ENCODE results near the gene ASTN2.

ASTN2 gene

DNA sequence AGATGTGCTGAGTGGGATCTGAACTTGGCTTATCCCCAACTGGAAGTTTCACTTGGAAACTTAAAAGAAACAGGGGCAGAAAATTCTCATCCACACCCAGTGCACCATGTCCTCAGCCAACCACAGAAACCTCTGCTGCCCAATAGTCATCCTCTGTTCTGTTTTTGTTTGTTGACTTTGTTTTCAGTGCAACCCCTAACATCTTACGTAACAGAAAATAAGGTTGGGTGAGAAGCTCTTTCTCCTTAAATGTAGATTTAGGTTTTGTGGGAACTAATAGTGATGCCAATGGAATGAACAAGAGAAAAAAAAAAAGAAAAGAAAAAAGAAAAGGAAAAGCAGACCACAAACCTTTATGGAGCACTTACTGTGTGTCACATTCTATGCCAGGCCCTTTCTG lies 998.4 kb downstream of the ASTN2 start:
- Histone ChIP-seq H3K36me3 (replicated peaks in 1 of 2; ENCODE audit: control insufficient read depth in 2 of 2, insufficient read depth in 2 of 2, low read length in 2 of 2) (peaks cover 0 to 3% of the 10 kb centered on the region in 2 donors), H2BK15ac (ENCODE audit: low read length) (no peak overlapping the region), H2BK5ac (ENCODE audit: low read length) (no peak overlapping the region), H3K27ac (replicated peaks; ENCODE audit: low read length) (no peak overlapping the region), H3K18ac (ENCODE audit: low read length) (no peak overlapping the region), H3K23ac (ENCODE audit: low read depth, low read length, poor library complexity) (no peak overlapping the region), H3K27me3 (ENCODE audit: control insufficient read depth in 3 of 3, insufficient read depth in 3 of 3, low read depth in 1 of 3, low read length in 3 of 3) (no peaks in the 10 kb centered on the region), H2BK120ac (ENCODE audit: low read depth, low read length) (no peak overlapping the region), H3K9ac (ENCODE audit: low read depth, low read length, poor library complexity) (no peak overlapping the region), H3K4ac (ENCODE audit: low read length) (no peak overlapping the region), H4K8ac (ENCODE audit: low read depth, low read length) (no peak overlapping the region), H3K4me3 (ENCODE audit: low read length in 2 of 2) (no peak overlapping the region), H3K9me3 (replicated peaks in 1 of 2; ENCODE audit: control insufficient read depth in 2 of 2, insufficient read depth in 1 of 2, low read depth in 1 of 2, low read length in 2 of 2) (no peaks in the 10 kb centered on the region), H3K4me2 (ENCODE audit: insufficient read depth, low read length, poor library complexity, severe bottlenecking) (no peak overlapping the region), H3K14ac (ENCODE audit: low read length) (no peak overlapping the region), H3K4me1 (ENCODE audit: control insufficient read depth in 2 of 2, insufficient read depth in 1 of 2, low read depth in 1 of 2, low read length in 2 of 2) (peaks cover 1 to 3% of the 10 kb centered on the region in 2 donors), H3K79me1 (ENCODE audit: low read depth, low read length) (no peaks in the 10 kb centered on the region), H2AFZ (ENCODE audit: low read length) (no peak overlapping the region), H2BK12ac (ENCODE audit: low read length) (no peak overlapping the region), H2AK5ac (ENCODE audit: low read depth, low read length) (no peak overlapping the region), H4K91ac (ENCODE audit: low read depth, low read length, poor library complexity) (no peak overlapping the region)
- no CpG with 5 or more reads among the region's 1 CpG for WGBS, 2 donors (ENCODE audit: extremely low coverage in 2 of 2, insufficient read length in 2 of 2, insufficient replicate concordance in 1 of 2)
- DNase-seq (ENCODE audit: low spot score): no peak

DNA sequence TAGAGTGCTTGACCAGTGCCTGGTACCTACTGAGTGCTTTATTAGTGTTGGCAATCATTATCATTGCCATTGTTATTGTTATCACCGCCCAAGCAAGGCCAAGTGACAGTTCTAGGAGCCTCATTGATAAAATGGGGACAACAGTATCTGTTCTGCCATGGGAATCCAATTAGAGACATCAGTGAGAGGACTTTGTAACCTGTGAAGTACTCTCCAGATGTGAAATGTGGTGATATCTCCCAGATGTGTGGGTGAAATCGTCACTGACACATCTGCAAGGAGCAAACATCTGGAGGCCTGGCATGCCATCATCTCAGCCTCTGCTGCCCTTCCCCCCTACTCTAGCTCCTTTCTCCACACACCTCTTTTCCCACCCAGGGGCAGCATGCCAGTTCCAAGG lies 1000.5 kb downstream of the ASTN2 start:
- H2AK5ac ChIP-seq (ENCODE audit: low read depth, low read length): no peak overlapping the region
- H3K14ac ChIP-seq (ENCODE audit: low read length): no peak overlapping the region
- WGBS, 2 donors (ENCODE audit: extremely low coverage in 2 of 2, insufficient read length in 2 of 2, insufficient replicate concordance in 1 of 2): no CpG with 5 or more reads among the region's 2 CpGs
- H3K23ac ChIP-seq (ENCODE audit: low read depth, low read length, poor library complexity): peak overlapping the region; percentile 23
- H3K36me3 ChIP-seq (replicated peaks in 1 of 2; ENCODE audit: control insufficient read depth in 2 of 2, insufficient read depth in 2 of 2, low read length in 2 of 2): no peaks in the 10 kb centered on the region
- H2BK120ac ChIP-seq (ENCODE audit: low read depth, low read length): no peak overlapping the region
- H3K79me1 ChIP-seq (ENCODE audit: low read depth, low read length): no peaks in the 10 kb centered on the region
- no peak overlapping the region for H3K27ac ChIP-seq (replicated peaks; ENCODE audit: low read length)
- H3K4me1 ChIP-seq (ENCODE audit: control insufficient read depth in 2 of 2, insufficient read depth in 1 of 2, low read depth in 1 of 2, low read length in 2 of 2): peaks cover 1 to 3% of the 10 kb centered on the region in 2 donors
- H3K18ac ChIP-seq (ENCODE audit: low read length): no peak overlapping the region
- no peak overlapping the region for H2BK12ac ChIP-seq (ENCODE audit: low read length)
- no peak overlapping the region for H4K91ac ChIP-seq (ENCODE audit: low read depth, low read length, poor library complexity)
- no peak overlapping the region for H2BK5ac ChIP-seq (ENCODE audit: low read length)
- no peaks in the 10 kb centered on the region for H3K27me3 ChIP-seq (ENCODE audit: control insufficient read depth in 3 of 3, insufficient read depth in 3 of 3, low read depth in 1 of 3, low read length in 3 of 3)
- no peak overlapping the region for H2AFZ ChIP-seq (ENCODE audit: low read length)
- H3K9ac ChIP-seq (ENCODE audit: low read depth, low read length, poor library complexity): no peak overlapping the region
- no peak overlapping the region for H3K4me3 ChIP-seq (ENCODE audit: low read length in 2 of 2)
- no peak overlapping the region for H3K4me2 ChIP-seq (ENCODE audit: insufficient read depth, low read length, poor library complexity, severe bottlenecking)
- no peaks in the 10 kb centered on the region for H3K9me3 ChIP-seq (replicated peaks in 1 of 2; ENCODE audit: control insufficient read depth in 2 of 2, insufficient read depth in 1 of 2, low read depth in 1 of 2, low read length in 2 of 2)
- DNase-seq (ENCODE audit: low spot score): no peak
- H4K8ac ChIP-seq (ENCODE audit: low read depth, low read length): no peak overlapping the region
- H3K4ac ChIP-seq (ENCODE audit: low read length): no peak overlapping the region
- H2BK15ac ChIP-seq (ENCODE audit: low read length): no peak overlapping the region

DNA sequence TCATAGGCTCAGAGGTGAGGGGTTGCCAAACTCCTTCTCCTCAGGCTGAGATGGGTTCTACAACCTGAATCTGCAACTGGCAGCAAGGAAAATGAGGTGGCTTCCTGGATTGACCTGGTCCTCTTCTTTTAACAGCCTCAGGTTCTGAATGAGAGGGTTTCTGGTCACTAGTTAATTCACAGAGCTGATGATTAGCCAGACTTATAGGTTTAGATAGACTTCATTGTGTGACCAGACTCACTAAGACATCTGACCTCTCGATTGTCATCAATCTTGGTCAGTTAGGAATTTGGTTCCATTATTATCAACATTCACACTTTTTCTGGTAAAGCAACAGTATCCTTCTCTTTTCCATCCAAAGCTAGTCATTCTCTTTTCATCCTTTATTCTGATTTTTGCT lies 1003.4 kb downstream of the ASTN2 start:
- Histone ChIP-seq H2AK5ac (ENCODE audit: low read depth, low read length) (no peak overlapping the region), H3K4me1 (ENCODE audit: control insufficient read depth in 2 of 2, insufficient read depth in 1 of 2, low read depth in 1 of 2, low read length in 2 of 2) (no peaks in the 10 kb centered on the region), H4K8ac (ENCODE audit: low read depth, low read length) (no peak overlapping the region), H4K91ac (ENCODE audit: low read depth, low read length, poor library complexity) (no peak overlapping the region), H2BK5ac (ENCODE audit: low read length) (no peak overlapping the region), H2BK15ac (ENCODE audit: low read length) (no peak overlapping the region), H3K27ac (replicated peaks; ENCODE audit: low read length) (no peak overlapping the region), H3K23ac (ENCODE audit: low read depth, low read length, poor library complexity) (no peak overlapping the region), H3K18ac (ENCODE audit: low read length) (no peak overlapping the region), H3K4me2 (ENCODE audit: insufficient read depth, low read length, poor library complexity, severe bottlenecking) (no peak overlapping the region), H3K79me1 (ENCODE audit: low read depth, low read length) (no peaks in the 10 kb centered on the region), H3K9ac (ENCODE audit: low read depth, low read length, poor library complexity) (no peak overlapping the region), H3K14ac (ENCODE audit: low read length) (no peak overlapping the region), H3K9me3 (replicated peaks in 1 of 2; ENCODE audit: control insufficient read depth in 2 of 2, insufficient read depth in 1 of 2, low read depth in 1 of 2, low read length in 2 of 2) (no peaks in the 10 kb centered on the region), H2BK12ac (ENCODE audit: low read length) (no peak overlapping the region), H2BK120ac (ENCODE audit: low read depth, low read length) (no peak overlapping the region), H3K27me3 (ENCODE audit: control insufficient read depth in 3 of 3, insufficient read depth in 3 of 3, low read depth in 1 of 3, low read length in 3 of 3) (no peaks in the 10 kb centered on the region), H3K4me3 (ENCODE audit: low read length in 2 of 2) (no peak overlapping the region), H2AFZ (ENCODE audit: low read length) (no peak overlapping the region), H3K36me3 (replicated peaks in 1 of 2; ENCODE audit: control insufficient read depth in 2 of 2, insufficient read depth in 2 of 2, low read length in 2 of 2) (no peaks in the 10 kb centered on the region), H3K4ac (ENCODE audit: low read length) (no peak overlapping the region)
- DNase-seq (ENCODE audit: low spot score): no peak
- WGBS, 2 donors (ENCODE audit: extremely low coverage in 2 of 2, insufficient read length in 2 of 2, insufficient replicate concordance in 1 of 2): no CpG with 5 or more reads among the region's 1 CpG

DNA sequence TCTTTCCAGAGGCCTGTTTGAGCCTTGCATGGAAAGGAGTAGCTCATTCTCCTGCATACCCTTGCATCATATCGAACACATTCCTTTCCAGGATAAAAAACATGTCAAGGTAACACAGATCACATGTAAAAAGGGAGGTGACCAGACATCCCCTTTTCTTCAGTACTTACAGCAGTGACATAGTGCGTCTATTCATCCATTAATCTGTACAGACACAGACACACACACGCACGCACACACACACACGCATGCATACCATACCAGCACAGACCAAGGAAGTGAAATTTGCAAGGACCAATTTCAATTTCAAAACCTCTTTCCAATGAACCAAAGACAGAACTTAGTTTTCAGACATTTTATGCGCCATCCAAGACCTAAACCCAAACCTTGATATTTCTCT lies 1005.2 kb downstream of the ASTN2 start:
- Histone ChIP-seq H2AFZ (ENCODE audit: low read length) (no peak overlapping the region), H2BK15ac (ENCODE audit: low read length) (no peak overlapping the region), H3K4me3 (ENCODE audit: low read length in 2 of 2) (no peak overlapping the region), H3K4me1 (ENCODE audit: control insufficient read depth in 2 of 2, insufficient read depth in 1 of 2, low read depth in 1 of 2, low read length in 2 of 2) (no peaks in the 10 kb centered on the region), H3K36me3 (replicated peaks in 1 of 2; ENCODE audit: control insufficient read depth in 2 of 2, insufficient read depth in 2 of 2, low read length in 2 of 2) (no peaks in the 10 kb centered on the region), H2BK5ac (ENCODE audit: low read length) (no peak overlapping the region), H3K4ac (ENCODE audit: low read length) (no peak overlapping the region), H3K27me3 (ENCODE audit: control insufficient read depth in 3 of 3, insufficient read depth in 3 of 3, low read depth in 1 of 3, low read length in 3 of 3) (no peaks in the 10 kb centered on the region), H3K9me3 (replicated peaks in 1 of 2; ENCODE audit: control insufficient read depth in 2 of 2, insufficient read depth in 1 of 2, low read depth in 1 of 2, low read length in 2 of 2) (no peaks in the 10 kb centered on the region), H3K79me1 (ENCODE audit: low read depth, low read length) (no peaks in the 10 kb centered on the region), H4K91ac (ENCODE audit: low read depth, low read length, poor library complexity) (no peak overlapping the region), H2BK12ac (ENCODE audit: low read length) (no peak overlapping the region), H3K9ac (ENCODE audit: low read depth, low read length, poor library complexity) (no peak overlapping the region), H2AK5ac (ENCODE audit: low read depth, low read length) (no peak overlapping the region), H2BK120ac (ENCODE audit: low read depth, low read length) (no peak overlapping the region), H3K4me2 (ENCODE audit: insufficient read depth, low read length, poor library complexity, severe bottlenecking) (no peak overlapping the region), H3K14ac (ENCODE audit: low read length) (no peak overlapping the region), H3K27ac (replicated peaks; ENCODE audit: low read length) (no peak overlapping the region), H3K18ac (ENCODE audit: low read length) (no peak overlapping the region), H3K23ac (ENCODE audit: low read depth, low read length, poor library complexity) (no peak overlapping the region), H4K8ac (ENCODE audit: low read depth, low read length) (no peak overlapping the region)
- whole genome bisulfite sequencing, 2 donors (ENCODE audit: extremely low coverage in 2 of 2, insufficient read length in 2 of 2, insufficient replicate concordance in 1 of 2): no CpG with 5 or more reads among the region's 6 CpGs
- DNase-seq (ENCODE audit: low spot score): no peak
